Kidney (tissue), 14 donors: ENCODE measurements around the gene AKAP11. TPM values are rescaled to one million over a fixed set of nuclear protein-coding genes. Genes with fewer than 3 reads are reported as not detected.

Source experiments
- DNase-seq, 5 donors: peaks; one replicate each; pipeline ENCODE4 v3.0.0-alpha.2; 2013 to 2020
- FAIRE-seq: peaks from 2 replicates; lab custom pipeline; 2012; peaks lifted over from hg19 to GRCh38; lab: Jason Lieb, UNC
- H3K27ac ChIP-seq, 2 donors: one replicate each; pipeline ENCODE4 v1.7.0; 2013; ENCODE audit warnings: low read depth in 2 of 2, low read length in 2 of 2, inconsistent platforms in 1 of 2
- H3K27me3 ChIP-seq: one replicate; pipeline ENCODE4 v1.7.1; 2013; ENCODE audit warnings: low read length, inconsistent platforms; ENCODE audit not compliant: control insufficient read depth, insufficient read depth
- H3K36me3 ChIP-seq, 3 donors: one replicate each; pipeline versions ENCODE4 v1.7.0 to v1.7.1; 2013; ENCODE audit warnings: low read length in 3 of 3, control low read depth in 1 of 3, inconsistent platforms in 1 of 3; ENCODE audit not compliant: insufficient read depth in 3 of 3, control insufficient read depth in 2 of 3
- H3K4me1 ChIP-seq, 3 donors: one replicate each; pipeline versions ENCODE4 v1.7.0 to v1.7.1; 2013; ENCODE audit warnings: low read length in 3 of 3, inconsistent platforms in 1 of 3, low read depth in 1 of 3; ENCODE audit not compliant: control insufficient read depth in 2 of 3, insufficient read depth in 2 of 3
- H3K4me3 ChIP-seq, 3 donors: one replicate each; pipeline versions ENCODE4 v1.7.0 to v1.8.1; 2013; ENCODE audit warnings: low read length in 3 of 3, control low read depth in 1 of 3, inconsistent platforms in 1 of 3
- H3K9ac ChIP-seq, 3 donors: one replicate each; pipeline versions ENCODE4 v1.7.0 to v1.7.1; 2013; ENCODE audit warnings: low read length in 3 of 3, control low read depth in 1 of 3, inconsistent platforms in 1 of 3
- H3K9me3 ChIP-seq, 3 donors: one replicate each; pipeline versions ENCODE4 v1.7.0 to v1.7.1; 2013; ENCODE audit warnings: low read length in 3 of 3, control low read depth in 1 of 3, inconsistent platforms in 1 of 3; ENCODE audit not compliant: control insufficient read depth in 2 of 3, insufficient read depth in 1 of 3
- CTCF ChIP-seq: IDR thresholded peaks from 3 replicates; pipeline ENCODE4 v1.5.1; 2012; ENCODE audit warnings: mild to moderate bottlenecking, moderate library complexity, borderline replicate concordance; ENCODE audit not compliant: insufficient read depth; ENCODE audit errors: extremely low read depth
- intact Hi-C: fragments of 100-400 bp; cut with DNase I; formaldehyde crosslinking; loops from one replicate; pipeline ENCODE4 v1.11.1; 2022
- polyA plus RNA-seq: library from polyadenylated mRNA; stranded (reverse); fragments of 350-450 nt; fragmentation: Illumina TruSeq; extraction: RNeasy Lipid Tissue Mini Kit (QIAGEN cat#74804); gene quantifications from one replicate; pipeline ENCODE4 v1.2.3, GENCODE V29; 2014; ENCODE audit warnings: low read depth, low replicate concordance; ENCODE audit not compliant: insufficient read depth
- total RNA-seq: library from RNA; stranded (reverse); fragmentation: NEBNext Ultra II Directional; extraction: Animal tissue kit (Norgen Biotek cat#: 25700); gene quantifications from one replicate; pipeline ENCODE4 v1.2.1, GENCODE V29; 2021
- donor health status: control.
- donor health status: control.
- donor health status: control.
- donor health status: control.
- donor health status: control.
- donor health status: DM: yes; HTN: yes; CAD: no.
- donor health status: Normal renal cell carcinoma (clear cell type).

The AKAP11 gene
- total and polyA plus RNA-seq, 2 donors from 2014 or later: 4.9 to 35.2 TPM

DNA sequence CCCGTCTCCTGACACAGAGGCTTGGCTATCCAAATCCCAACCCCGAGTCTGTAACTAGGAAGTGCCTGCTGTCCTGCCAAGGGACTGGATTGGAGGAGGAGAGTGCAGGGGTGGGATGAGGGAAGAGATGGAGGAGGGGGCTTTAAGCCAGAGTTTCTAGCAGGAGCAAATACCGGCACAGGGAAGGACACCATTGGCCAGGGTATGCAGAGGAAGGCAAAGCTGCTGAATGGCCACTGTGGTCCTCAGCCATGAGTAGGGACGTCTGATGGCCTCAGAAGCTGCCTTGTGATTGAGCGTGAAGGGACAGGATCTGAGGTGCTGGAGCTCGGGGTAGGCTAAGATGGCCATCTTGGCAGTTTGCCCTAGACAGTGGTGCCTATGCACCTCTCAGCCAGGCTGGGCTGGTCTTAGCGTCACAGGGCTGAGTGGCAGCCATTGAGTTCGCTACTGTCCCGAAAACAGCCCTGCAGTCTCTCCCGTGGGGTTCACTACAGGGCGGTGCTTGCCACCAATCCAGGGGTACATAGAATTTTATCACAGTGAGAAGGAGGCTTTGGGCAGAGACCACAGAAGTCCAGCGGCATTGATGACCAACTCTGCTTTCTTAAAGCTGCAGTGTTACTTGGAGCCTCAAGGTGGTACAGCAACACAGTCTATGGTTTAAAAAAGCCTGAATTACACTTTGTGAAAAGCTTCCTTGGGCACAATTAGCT is 61.8 kb downstream of the AKAP11 start:
- Histone ChIP-seq H3K4me1 (no peaks in the 10 kb centered on the region), H3K9ac (no peak overlapping the region), H3K9me3 (no peaks in the 10 kb centered on the region), H3K27me3 (no peaks in the 10 kb centered on the region), H3K27ac (no peak overlapping the region), H3K4me3 (peak overlapping the region in 1 of 3 donors; percentile 28), H3K36me3 (no peaks in the 10 kb centered on the region)
- peak; percentile 55 for TF ChIP-seq CTCF
- intact Hi-C loops: no loop called here
- DNase-seq (peak in 2 of 5 donors; percentile 48 to 69), FAIRE-seq (no peak)

DNA sequence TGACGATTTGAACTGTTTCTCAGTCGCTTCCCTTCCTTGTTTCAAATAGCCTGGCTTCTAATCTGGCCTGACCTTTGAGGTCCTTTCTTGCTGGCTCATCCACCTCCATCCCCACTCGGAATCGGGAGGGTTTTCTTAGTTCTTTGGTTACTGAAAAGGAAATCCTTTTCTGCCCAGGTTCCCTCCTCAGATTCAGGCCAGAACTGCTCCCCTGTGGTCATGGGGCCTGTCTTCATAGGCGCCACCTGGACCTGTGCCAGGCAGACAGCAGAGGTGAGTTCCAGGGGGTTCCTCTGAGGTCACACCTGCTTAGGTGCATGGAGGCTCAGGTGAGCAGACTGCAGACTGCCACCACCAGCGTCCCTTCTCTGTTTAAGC is 62.4 kb downstream of the AKAP11 start:
- H3K27me3 ChIP-seq: no peaks in the 10 kb centered on the region
- H3K36me3 ChIP-seq: no peaks in the 10 kb centered on the region
- no peak overlapping the region for H3K9ac ChIP-seq
- no peak overlapping the region for H3K27ac ChIP-seq
- no peak for TF ChIP-seq CTCF
- H3K4me3 ChIP-seq: peak overlapping the region in 1 of 3 donors; percentile 28
- FAIRE-seq (no peak), DNase-seq (peak in 1 of 5 donors; percentile 35)
- H3K9me3 ChIP-seq: no peaks in the 10 kb centered on the region
- no peaks in the 10 kb centered on the region for H3K4me1 ChIP-seq
- intact Hi-C loops: no loop called here

DNA sequence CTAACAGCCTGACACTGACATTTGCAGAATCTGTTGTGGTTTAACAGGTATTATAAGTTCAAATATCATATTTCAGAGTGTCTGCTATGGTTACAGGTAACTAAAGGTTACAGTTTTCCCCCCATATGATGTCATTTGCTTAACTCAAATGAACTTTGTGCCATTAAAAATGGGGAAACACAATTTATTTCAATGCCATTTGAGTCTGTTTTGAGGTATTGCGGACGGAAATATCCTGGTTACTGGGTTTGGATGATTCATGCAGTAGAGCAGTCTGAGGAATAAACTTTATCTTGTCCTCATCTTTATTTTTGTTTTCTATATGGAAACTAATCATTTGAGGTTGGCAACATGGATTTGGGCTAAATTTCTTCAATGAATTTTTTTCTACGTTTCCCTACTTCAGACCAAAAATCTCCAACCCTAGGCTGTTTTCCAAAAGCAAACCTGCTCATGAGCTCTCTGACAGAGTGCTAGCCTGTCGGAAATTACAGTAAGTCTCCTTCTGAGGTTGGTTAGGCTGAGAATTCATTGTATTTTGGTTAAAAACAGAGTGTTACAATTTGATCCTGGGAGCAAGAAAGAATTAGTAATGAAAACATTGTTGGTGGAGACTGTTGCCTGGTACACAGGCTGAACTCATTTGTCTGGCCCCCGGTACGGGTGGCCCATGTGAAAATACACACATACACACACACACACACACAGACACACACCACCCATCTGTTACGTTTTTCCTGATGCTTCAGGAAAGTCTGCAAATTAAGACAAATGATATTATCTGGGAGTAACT is 66.1 kb downstream of the AKAP11 start:
- Histone ChIP-seq H3K4me3 (no peak overlapping the region), H3K27me3 (no peaks in the 10 kb centered on the region), H3K9ac (no peak overlapping the region), H3K4me1 (no peaks in the 10 kb centered on the region), H3K36me3 (no peaks in the 10 kb centered on the region), H3K27ac (no peak overlapping the region), H3K9me3 (no peaks in the 10 kb centered on the region)
- TF ChIP-seq CTCF: no peak
- FAIRE-seq (no peak), DNase-seq (no peak)
- intact Hi-C loops: no loop called here
